Adipocyte (in vitro differentiated cells): ENCODE results near the gene EARS2.

Experiments
- DNase-seq: peaks from one replicate; pipeline ENCODE4 v3.0.0-alpha.2; 2015; ENCODE audit warnings: low read depth
- H3K27me3 ChIP-seq: replicated peaks from 2 replicates; pipeline ENCODE4 v1.7.0; 2013; ENCODE audit warnings: mild to moderate bottlenecking, low read length, moderate library complexity; ENCODE audit not compliant: control insufficient read depth, insufficient read depth
- H3K36me3 ChIP-seq: 2 replicates; pipeline ENCODE4 v1.7.0; 2013; ENCODE audit warnings: low read length, mild to moderate bottlenecking, moderate library complexity; ENCODE audit not compliant: control insufficient read depth, insufficient read depth, severe bottlenecking
- H3K4me1 ChIP-seq: 2 replicates; pipeline ENCODE4 v1.7.0; 2013; ENCODE audit warnings: mild to moderate bottlenecking, low read length, moderate library complexity; ENCODE audit not compliant: control insufficient read depth, insufficient read depth
- H3K4me3 ChIP-seq: 2 replicates; pipeline ENCODE4 v1.7.0; 2013; ENCODE audit warnings: mild to moderate bottlenecking, low read length, moderate library complexity
- H3K9ac ChIP-seq: 2 replicates; pipeline ENCODE4 v1.7.0; 2013; ENCODE audit warnings: mild to moderate bottlenecking, low read length, moderate library complexity
- H3K9me3 ChIP-seq: 2 replicates; pipeline ENCODE4 v1.7.0; 2013; ENCODE audit warnings: mild to moderate bottlenecking, low read length, moderate library complexity; ENCODE audit not compliant: control insufficient read depth

The EARS2 gene

DNA sequence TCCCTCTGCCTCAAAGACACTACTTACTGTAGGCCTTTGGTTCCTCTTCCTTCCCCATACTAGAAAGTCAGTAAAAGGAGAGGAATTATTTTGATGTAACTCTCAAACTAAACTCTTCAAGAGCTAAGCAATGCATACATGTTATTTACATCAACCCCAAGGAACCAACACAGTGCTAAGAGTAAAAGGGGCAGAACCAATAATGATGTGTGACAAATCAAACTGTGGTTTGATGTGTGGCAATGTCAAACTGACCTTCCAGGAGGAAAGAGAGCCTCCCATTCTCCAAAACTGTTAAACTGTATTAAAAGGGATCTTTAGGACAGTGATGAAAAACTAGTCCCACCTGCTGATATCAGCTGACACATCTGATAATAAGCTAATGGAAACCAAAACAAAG lies 23.2 kb upstream of the EARS2 start:
- no peaks in the 10 kb centered on the region for H3K27me3 ChIP-seq
- no peak overlapping the region for H3K9ac ChIP-seq
- H3K4me1 ChIP-seq, result peaks cover 8% of the 10 kb centered on the region
- no peaks in the 10 kb centered on the region for H3K9me3 ChIP-seq
- H3K4me3 ChIP-seq, result no peak overlapping the region
- no peak for DNase-seq
- peaks cover 67% of the 10 kb centered on the region for H3K36me3 ChIP-seq

DNA sequence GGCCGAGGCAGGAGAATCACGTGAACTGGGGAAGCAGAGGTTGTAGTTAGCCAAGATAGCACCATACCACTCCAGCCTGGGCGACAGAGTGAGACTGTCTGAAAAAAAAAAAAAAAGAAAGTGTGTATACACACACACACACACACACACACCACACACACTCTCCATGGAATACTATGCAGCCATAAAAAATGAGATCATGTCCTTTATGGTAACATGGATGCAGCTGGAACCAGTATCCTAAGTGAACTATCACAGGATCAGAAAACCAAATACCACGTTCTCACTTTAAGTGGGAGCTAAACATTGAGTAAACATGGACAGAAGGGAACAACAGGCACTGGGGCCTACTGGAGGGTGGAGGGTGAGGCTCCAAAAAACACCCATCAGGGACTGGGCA lies 22.2 kb upstream of the EARS2 start:
- Histone ChIP-seq H3K27me3 (no peaks in the 10 kb centered on the region), H3K36me3 (peaks cover 66% of the 10 kb centered on the region), H3K4me3 (no peak overlapping the region)

DNA sequence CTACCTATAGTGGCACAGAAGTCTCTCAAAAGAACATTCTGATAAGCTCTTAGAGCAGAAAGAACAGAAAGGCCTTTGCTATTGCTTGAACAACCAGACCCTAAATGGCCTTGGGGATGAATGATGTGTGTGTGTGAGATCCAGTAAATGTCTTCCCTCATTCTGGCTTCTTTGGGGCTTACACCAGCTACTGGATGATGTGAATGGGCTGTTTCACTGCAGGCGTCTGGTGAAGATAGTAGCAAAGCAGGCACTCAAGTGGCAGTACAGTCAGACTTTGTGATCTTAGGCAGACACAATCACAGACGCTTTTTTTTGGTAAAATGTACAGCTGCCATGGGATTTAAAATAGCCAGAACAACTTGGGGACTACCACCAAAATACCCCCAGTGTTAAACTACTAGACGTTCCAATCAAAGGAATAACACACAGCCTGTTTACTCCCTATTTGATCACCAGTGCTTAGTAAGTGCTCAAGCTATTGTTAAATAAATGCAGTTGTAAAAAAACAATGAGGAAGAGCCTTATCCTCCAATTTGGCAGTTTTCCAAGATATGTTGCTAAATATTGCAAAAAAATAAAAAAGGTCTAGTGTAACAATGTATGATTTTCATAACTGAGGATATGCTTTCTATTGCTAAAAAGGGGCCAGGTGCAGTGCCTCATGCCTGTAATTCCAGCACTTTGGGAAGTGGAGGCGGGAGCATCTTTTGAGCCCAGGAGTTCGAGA lies 21.1 kb upstream of the EARS2 start:
- Histone ChIP-seq H3K9ac (no peak overlapping the region), H3K4me1 (peaks cover 8% of the 10 kb centered on the region), H3K36me3 (peaks cover 74% of the 10 kb centered on the region), H3K9me3 (no peaks in the 10 kb centered on the region), H3K27me3 (no peaks in the 10 kb centered on the region), H3K4me3 (no peak overlapping the region)
- DNase-seq, result peak; percentile 61

More for the DNA sequence above, 22.2 kb upstream of the EARS2 start:
- no peak for DNase-seq
- Histone ChIP-seq H3K4me1 (peaks cover 8% of the 10 kb centered on the region), H3K9ac (no peak overlapping the region), H3K9me3 (no peaks in the 10 kb centered on the region)

DNA sequence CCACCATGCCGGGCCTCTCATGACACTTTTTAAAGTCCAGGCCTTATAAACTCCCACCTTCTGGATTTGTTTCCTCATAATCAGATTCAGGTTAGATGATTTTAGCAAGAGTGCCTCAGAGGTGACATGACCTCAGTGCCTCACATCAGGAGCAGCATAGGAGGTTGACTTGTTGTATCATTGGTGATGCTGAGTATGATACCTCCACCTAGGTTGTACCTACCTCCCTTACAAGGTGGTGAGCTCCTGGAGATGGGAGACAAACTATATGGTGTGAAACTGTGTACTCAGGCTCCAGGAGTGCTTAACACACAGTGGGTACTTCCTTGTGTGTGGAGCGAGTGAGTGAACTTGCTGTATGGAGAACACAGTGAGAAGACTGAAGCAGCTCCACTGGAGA lies 20.3 kb upstream of the EARS2 start:
- Histone ChIP-seq H3K4me3 (no peak overlapping the region), H3K9me3 (no peaks in the 10 kb centered on the region), H3K27me3 (no peaks in the 10 kb centered on the region), H3K9ac (no peak overlapping the region), H3K4me1 (peaks cover 8% of the 10 kb centered on the region), H3K36me3 (peaks cover 81% of the 10 kb centered on the region)
- DNase-seq, result no peak

DNA sequence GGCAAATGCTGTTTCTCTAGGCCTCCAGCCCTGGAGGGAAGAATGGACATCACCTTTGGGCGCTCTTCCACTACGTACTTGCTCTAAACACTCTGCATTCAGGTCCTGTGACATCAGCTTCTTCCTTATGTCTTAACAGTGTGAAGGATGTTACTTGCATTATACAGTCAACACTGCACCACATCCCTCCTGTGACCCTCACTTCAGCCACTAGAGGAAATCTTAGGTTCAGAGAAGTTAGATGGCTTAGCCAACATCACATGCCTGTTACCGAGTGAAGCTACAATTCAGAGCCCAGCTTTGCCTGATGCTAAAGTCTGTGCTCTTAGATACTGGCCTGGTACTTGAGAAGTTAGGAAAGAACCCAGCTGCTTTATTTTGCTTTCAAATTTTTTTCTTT lies 18.7 kb upstream of the EARS2 start:
- no peak for DNase-seq
- peaks cover 82% of the 10 kb centered on the region for H3K36me3 ChIP-seq
- H3K9me3 ChIP-seq, result no peaks in the 10 kb centered on the region
- no peak overlapping the region for H3K9ac ChIP-seq
- no peak overlapping the region for H3K4me3 ChIP-seq
- peaks cover 8% of the 10 kb centered on the region for H3K4me1 ChIP-seq
- no peaks in the 10 kb centered on the region for H3K27me3 ChIP-seq

DNA sequence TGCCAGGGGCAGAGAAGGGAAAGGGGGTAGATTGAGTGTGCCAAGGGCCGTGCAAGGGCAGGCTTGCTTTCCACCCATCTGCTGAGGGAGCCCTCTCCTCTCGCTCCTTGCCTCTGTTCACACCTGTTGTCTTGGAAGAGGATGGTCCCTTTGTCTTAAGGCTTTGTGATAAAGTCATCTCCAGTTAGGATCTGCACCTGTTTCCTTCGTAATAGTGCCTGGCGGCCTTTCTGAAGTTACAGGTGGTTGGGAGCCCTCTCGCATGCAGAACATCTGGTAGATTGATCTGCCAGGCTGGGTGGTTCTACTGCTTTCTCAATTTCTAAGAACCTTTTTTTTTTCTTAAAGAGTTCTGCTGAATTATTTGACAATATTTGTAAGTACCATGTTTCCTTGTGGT lies 16.7 kb upstream of the EARS2 start:
- no peak overlapping the region for H3K4me3 ChIP-seq
- H3K36me3 ChIP-seq, result peaks cover 82% of the 10 kb centered on the region
- peaks cover 8% of the 10 kb centered on the region for H3K4me1 ChIP-seq
- no peaks in the 10 kb centered on the region for H3K9me3 ChIP-seq
- no peaks in the 10 kb centered on the region for H3K27me3 ChIP-seq
- no peak for DNase-seq
- no peak overlapping the region for H3K9ac ChIP-seq

DNA sequence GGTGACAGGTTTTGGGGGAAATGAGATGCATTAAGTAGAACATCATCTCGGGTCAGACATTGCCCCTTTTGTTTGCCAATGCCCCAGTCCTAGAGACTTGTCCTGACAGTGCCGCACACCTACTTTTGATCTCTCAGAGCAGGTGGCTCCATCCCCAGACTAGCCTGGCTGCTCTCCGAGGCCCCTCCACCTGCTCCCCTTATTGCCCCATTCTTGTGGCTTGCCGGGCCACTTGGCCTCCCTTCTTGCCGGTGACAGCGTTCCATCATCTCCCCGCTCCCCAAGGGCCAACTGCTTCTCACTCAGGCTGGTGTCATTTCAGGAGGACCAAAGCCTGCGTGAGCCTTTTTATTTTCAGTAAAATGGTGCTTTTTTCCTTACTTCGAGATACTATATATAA lies 15.2 kb upstream of the EARS2 start:
- DNase-seq, result no peak
- no peaks in the 10 kb centered on the region for H3K4me1 ChIP-seq
- H3K4me3 ChIP-seq, result no peak overlapping the region
- no peaks in the 10 kb centered on the region for H3K27me3 ChIP-seq
- no peaks in the 10 kb centered on the region for H3K9me3 ChIP-seq
- no peak overlapping the region for H3K9ac ChIP-seq
- peaks cover 88% of the 10 kb centered on the region for H3K36me3 ChIP-seq

DNA sequence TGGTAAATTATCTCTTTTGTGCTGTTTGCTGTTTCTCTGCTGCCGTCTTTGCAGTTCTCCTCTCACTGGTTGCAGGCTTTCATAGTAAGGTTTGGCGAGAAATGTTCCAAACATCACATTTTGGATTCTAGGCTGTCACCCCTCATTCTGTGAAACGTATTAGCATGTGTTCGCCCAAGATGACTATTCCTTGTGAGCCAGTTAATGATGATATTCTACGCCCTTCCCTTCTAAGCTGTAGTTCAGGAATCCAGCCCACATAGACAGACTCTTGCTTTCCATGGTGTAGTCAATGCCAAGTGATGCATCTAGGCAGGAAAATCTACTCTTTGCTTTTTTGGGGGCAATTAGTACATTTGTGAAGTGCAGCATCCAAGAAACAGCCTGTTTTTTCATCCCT lies 14.7 kb upstream of the EARS2 start:
- no peak for DNase-seq
- Histone ChIP-seq H3K36me3 (peaks cover 90% of the 10 kb centered on the region), H3K9me3 (no peaks in the 10 kb centered on the region), H3K9ac (no peak overlapping the region), H3K27me3 (no peaks in the 10 kb centered on the region), H3K4me3 (no peak overlapping the region), H3K4me1 (no peaks in the 10 kb centered on the region)

DNA sequence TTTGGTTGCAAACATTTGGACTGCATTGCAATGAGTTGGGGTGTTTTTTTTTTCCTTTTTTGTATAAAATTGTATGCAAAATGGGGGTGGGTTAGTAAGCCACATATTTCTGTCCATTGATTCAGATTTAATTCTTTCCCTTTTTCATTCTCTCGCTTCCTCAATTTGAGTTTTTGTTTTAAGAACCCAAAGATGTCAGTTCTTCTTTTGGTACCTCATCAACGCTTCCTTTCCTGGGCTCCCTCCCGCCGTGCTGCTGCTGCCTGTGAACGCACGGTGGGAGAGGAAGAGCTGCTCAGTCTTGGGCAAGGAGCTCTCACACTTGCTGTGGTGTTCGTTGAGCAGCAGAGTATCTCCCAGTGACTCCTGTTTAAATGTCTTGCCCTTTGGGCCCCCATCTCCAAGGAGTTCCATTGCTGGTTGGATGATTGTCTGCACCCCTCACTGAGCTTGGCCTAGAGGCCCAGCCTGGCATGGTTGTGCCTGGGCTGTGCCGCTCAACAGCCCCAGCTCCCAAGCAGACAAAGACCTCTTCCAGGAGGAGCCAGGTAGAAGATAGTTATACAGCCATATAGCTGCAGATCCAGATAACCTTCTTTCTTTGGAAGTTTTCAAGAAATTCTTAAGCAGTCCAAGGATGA lies 14.0 kb upstream of the EARS2 start:
- Histone ChIP-seq H3K4me3 (no peak overlapping the region), H3K36me3 (peaks cover 92% of the 10 kb centered on the region), H3K27me3 (no peaks in the 10 kb centered on the region), H3K9me3 (no peaks in the 10 kb centered on the region), H3K9ac (no peak overlapping the region), H3K4me1 (no peaks in the 10 kb centered on the region)
- DNase-seq, result no peak

DNA sequence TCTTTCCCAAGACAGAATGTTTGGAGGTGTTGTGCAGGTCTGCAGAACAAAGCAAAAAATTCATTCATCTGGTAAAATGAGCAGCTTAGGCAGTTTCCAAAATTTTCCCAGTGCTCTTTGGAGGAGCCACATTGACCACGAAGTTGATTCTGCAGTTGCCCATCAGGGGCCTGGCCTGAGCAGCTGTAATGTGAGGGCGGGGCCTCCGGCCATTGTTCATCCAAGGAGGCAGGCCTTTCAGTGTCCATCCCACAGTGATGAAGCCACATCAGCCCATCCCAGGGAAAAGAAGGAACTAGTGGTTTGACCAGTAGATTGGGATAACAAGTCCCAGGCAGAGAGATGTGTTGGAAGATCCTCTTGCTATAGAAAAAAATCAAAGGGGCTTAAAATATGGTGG lies 10.5 kb upstream of the EARS2 start:
- Histone ChIP-seq H3K4me3 (no peak overlapping the region), H3K36me3 (peaks cover 93% of the 10 kb centered on the region), H3K9ac (no peak overlapping the region), H3K27me3 (no peaks in the 10 kb centered on the region), H3K4me1 (peaks cover 14% of the 10 kb centered on the region), H3K9me3 (no peaks in the 10 kb centered on the region)
- no peak for DNase-seq

DNA sequence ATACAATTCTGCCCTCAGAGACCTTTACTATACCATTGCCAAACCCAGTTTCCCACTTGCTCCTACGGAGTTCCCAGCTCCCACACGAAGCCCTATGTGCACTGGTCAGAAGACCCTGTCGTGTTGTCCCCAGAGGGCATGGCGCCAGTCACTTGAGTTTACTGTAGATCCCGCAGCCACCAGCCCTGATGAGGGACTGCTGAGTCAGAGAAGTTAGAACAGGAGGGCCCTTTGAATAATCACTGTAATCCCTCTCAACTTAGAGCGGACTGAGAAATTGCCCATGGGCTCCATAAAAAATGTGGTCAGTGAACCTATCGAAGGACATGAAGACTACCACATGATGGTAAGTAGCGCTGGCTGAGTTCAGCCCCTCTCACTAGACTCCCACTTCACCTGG lies 9.6 kb upstream of the EARS2 start:
- Histone ChIP-seq H3K36me3 (peaks cover 93% of the 10 kb centered on the region), H3K9me3 (no peaks in the 10 kb centered on the region)
- no peak for DNase-seq

More for the DNA sequence above, 9.6 kb upstream of the EARS2 start:
- Histone ChIP-seq H3K27me3 (no peaks in the 10 kb centered on the region), H3K4me1 (peaks cover 14% of the 10 kb centered on the region), H3K9ac (no peak overlapping the region), H3K4me3 (no peak overlapping the region)
